NCI-H128 (cell line): ENCODE data around the gene JSRP1.
A peak's percentile ranks its signal among the peaks of the same experiment; 100 is the strongest.

Source experiments
- DNase-seq: peaks from one replicate; lab custom pipeline; 2025; ENCODE audit not compliant: unreplicated experiment; lab: John Stamatoyannopoulos, UW

The JSRP1 gene

DNA sequence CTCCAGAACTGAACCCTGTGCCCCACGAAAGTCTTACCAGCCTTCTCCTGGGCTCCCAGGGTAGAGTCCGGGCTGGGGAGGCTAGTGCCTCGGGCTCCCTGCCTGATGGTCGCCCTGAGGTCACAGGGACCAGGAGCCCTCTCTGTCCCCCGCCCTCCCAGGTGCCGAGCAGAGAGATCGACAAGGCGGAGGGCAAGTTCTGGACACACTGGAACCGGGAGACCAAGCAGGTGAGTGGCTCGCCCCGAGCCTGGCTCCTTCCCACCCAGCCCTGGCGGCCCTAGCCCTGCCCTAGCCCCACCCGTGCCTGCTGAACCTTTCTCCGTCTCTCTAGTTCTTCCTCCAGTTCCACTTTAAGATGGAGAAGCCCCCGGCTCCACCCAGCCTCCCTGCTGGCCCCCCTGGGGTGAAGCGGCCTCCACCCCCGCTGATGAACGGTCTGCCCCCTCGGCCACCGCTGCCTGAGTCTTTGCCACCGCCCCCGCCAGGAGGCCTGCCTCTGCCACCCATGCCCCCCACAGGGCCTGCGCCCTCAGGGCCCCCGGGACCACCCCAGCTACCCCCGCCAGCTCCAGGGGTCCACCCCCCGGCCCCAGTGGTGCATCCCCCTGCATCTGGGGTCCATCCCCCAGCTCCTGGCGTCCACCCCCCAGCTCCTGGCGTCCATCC is 8.7 kb downstream of the JSRP1 start:
- no peak for DNase-seq

DNA sequence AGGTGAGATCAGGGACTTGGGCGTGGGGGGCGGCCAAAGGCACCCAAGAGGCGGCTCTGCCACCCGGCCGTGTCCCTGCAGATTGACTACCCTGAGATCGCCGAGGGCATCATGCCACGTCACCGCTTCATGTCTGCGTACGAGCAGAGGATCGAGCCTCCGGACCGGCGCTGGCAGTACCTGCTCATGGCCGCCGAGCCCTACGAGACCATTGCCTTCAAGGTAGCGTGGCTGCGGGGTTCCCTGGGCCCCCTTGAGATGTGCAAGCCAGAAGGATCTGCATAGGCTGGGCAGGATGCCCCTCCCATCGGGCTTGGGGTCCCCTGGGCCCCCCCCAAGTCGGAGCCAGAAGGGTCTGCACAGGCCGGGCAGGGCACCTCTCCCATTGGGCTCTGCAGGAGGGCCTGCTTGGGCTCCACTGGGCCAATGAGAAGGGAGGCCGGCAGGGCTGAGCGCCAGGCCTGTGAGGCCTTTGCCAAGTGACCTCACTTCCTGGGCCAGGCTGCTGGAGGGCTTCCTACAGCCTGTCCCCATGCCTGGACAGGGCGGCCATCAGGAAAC is 9.3 kb downstream of the JSRP1 start:
- no peak for DNase-seq

DNA sequence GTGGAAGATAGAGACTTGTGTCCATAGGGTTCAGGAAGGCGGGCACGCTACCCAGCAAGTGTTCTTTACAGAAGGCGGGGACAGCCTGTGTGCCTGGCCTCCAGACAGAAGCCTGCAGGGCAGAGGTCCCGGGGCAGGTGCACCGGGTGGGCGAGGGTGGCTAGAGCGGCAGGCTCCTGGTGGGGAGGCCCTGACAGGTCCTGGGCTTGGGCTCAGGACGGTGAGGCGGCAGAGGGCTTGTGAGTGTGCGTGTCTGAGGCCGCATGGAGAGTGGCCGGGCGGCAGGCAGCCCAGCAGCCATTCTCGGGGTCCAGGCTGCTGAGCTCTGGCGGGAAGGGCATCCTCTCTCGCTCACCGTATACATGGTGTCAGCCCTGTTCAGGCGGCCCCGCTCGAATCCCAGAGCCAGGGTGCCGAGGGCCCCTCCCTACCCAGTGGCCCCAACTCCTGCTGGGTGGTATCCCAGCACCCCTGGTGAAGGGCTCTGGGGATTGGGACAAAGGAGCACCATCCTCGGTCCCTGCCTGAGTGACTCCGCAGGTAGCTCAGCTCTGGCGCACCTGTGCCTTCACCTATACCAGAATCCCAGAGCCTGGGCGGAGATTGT is 10.1 kb downstream of the JSRP1 start:
- DNase-seq, result no peak

DNA sequence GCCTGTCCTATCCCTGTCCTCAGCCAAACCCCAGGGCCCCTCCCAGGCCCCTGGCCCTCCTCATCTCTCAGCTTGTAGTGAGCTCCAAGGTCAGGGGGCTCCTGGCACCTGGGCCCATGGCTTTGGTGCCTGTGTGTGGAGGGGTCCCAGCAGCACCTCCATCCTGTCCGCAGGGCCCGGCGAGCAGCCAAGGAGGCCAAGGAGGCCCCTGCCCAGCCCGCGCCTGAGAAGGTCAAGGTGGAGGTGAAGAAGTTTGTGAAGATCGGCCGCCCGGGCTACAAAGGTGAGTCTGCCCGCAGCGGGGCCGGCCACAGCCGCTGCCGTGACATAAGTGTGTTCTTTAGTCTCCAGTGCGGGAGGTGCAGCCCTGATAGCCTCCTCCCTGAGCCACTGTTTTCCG is 10.9 kb downstream of the JSRP1 start:
- DNase-seq, result no peak

DNA sequence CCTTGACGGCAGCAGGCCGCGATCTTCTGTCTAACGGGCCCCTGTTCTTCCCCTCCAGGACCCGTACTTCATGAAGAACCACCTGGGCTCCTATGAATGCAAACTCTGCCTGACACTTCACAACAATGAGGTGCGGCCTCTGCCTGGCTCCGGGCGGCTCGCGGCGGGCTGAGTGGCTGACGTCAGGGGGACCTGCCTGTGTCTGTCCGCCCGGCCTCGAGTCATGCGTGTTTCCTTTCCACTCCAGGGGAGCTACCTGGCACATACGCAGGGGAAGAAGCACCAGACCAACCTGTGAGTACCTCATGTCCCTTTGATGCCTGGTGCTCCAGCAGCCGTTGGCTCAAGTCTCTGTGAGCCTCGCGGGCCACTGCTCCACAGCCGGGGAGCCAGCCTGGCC is 11.7 kb downstream of the JSRP1 start:
- no peak for DNase-seq

DNA sequence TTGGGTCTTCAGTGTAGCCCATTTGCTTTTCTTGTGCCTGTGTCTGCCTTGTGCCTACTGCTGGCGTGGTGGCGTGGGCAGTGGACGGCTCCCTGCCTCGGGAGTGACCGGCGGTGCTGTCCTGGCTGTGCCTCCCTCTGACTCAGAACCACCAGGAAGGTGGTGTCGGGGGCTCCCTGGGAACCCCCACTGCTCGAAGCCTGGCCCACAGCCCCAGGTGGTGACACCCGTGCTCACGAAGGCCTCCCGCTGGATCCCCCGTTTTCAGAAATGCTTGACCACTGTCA is 12.1 kb downstream of the JSRP1 start:
- no peak for DNase-seq

DNA sequence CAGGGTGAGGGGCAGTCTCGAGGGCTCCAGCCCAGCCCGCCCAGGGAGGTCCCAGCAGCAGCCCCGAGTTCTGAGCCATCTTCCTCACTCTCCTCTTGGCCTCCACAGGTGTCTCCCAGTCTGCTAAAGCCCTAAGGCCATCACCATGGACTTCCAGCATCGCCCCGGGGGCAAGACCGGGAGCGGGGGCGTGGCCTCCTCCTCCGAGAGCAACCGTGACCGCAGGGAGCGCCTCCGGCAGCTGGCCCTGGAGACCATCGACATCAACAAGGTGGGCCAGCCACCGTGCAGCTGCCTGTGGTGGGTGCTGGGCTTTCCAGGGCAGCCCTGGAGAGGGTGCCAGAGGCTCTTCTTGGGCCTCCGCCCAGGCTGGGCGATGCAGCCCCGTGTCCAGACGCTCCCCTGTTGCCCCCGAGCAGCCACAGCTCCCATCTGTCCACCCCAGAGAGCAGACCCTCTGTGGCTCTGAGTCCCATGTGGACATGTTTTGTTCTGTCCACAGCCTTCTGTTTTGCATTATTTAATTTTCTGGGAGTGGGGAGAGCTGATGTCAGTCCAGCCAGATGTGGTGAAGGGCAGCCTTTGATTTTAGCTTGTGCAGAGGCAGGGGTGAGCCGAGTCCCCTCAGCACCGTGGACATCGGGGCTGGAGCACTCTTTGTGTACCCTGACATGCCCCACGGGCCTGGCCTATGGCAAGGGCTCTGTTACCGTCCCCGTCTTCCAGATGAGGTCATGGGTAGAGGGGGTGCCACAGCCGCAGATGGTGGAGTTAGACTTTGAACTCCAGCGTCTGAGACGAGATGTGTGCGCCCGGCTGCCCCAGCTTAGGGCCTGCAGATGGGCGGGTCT is 12.7 kb downstream of the JSRP1 start:
- DNase-seq, result no peak

DNA sequence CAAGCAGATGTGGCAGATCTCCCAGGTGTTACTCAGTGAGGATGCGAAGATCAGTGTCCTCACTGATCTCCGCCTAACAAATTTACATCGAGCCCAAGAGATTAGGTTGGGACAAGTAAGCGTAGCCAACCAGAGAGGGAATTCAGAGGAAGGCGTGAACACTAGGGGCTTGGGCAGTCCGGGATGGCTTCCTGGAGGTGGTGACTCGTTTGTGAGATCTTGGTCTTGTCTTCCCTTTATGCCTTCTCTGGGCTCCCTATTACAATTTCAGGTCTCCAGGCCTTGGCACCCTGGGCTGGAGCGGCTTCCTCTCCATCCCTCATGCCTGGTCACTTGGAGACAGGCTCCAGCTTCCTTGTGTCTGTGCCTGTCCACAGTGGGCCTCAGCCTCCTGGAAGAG is 13.4 kb downstream of the JSRP1 start:
- DNase-seq, result no peak

DNA sequence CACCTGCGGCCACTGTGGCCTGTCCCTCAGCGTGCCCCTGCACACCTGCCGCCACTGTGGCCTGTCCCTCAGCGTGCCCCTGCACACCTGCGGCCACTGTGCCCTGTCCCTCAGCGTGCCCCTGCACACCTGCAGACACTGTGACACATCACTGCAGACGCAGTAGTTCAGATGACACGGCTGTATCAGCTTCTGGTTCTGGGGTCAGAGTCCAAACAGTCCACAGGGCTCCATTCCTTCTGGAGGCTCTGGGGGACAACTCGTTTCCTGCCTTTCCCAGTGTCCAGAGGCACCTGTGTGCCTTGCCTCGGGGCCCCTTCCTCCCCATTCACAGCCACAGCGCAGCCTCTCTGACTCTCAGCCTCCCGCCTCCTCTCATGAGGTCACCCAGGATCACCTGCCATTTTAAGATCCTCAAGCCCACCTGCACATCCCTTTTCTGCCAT is 14.1 kb downstream of the JSRP1 start:
- DNase-seq, result no peak

DNA sequence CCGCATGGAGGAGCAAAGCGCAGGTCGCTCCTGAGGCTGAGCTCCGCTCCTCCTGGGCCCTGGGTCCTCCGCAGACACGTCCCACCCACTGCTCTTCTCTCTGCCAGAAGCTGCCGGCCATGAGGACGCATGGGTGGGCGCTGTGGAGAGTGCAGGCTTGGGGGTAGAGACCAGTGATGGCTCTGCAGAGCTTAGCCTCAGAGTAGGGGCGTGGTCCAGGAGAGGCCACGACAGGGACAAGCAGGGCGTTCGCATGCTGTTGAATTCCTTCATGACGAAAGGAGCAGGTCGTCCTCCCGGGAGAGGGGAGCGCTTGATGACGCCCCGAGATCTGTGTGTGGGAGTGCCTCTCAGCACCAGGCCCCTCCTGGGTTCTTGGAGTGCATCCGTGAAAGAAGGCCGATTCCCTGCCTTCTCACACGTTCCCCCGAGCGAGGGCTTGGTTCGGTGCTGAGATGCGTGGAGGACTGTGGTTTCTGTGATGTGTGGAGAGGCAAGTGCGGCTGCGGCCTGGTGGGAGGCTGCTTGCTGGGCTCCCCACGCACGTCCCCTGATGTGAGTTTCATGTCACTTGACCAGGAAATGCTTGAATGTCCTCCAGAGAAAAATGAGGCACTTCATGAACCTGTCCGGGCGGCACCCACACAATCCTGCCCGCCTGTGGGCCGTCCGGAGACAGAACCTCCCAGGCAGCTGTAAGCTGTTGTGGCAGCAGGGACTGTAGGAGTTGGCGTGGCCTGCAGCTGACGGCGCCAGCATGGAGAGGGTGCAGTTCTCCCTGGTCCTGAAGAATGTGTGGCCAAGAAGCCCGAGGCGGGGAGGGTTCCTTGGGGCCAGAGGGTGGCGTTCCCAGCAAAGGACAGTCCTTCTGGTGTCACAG is 15.1 kb downstream of the JSRP1 start:
- DNase-seq, result no peak

DNA sequence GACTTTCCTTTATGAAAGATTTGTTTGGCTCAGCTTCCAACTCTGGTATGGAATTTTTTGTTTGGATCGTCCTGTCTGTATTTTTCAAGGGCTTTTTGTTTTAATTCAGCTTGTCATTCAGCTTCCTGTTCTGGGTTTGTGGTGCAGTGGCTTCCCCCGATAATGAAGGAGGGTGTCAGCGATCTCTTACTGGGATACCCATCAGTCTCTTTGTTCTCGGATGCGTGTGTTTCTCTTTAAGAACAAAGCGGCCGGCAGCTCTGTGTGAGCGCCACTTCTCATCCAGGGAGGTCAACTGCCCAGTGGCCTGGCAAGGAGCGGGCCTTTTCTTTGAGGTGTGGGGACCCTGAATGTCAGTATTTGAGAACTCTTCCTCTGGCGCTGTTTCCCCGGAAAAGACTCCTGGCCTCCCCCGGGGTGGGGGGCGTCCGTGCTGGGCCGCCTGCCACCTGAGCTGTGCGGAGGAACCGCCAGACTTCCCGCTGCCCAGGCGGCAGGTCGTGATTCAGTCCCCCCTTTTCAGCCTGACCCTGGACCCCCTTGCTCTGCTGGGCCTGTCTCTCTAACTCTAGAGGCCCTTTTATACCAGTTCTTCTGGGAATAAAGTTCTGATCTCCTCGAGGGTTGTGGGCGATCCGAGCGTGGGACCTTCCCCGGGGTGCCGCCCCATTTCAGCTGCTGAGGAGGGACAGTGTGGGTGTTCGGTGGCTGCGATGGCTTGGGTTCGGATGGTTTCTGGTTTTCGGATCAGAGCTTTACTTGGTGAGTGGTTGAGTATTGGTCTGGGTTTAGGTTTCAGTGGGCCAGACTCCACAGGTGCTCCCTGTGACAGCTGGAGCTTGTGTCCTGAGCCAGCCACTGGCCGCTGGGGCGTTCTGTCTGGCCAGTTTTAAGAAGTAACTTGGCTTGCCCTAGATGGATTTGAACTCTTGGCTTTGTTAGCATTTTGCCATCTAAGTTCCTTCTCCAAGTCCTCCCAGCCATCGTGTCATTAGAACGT is 16.1 kb downstream of the JSRP1 start:
- DNase-seq, result no peak

DNA sequence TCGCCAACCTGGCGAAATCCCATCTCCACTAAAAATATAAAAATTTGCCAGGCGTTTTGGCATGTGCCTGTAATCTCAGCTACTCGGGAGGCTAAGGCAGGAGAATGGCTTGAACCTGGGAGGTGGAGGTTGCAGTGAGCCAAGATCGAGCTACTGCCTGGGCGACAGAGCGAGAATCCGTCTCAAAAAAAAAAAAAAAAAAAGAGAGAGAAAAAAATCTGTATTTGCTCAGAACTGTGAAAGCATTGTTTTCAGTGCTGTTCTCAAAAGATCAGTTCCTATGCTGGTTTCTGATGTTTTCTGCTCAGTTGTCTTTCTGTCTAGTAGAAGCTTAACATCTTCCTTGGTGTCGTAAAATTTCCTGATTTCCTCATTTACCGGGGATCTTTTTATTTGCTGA is 17.0 kb downstream of the JSRP1 start:
- no peak for DNase-seq

DNA sequence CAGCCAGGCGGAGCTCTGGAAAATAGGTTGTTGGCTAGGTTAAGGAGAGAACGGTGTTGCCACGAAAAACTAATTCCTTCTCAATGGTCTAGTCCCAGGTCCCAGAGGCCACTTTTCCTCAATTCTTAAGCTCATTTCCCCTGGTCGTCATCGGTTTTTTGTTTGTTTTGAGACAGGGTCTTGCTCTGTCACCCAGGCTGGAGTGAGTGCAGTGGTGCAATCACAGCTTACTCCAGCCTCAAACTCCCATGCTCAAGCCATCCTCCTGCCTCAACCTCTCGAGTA is 18.4 kb downstream of the JSRP1 start:
- no peak for DNase-seq

DNA sequence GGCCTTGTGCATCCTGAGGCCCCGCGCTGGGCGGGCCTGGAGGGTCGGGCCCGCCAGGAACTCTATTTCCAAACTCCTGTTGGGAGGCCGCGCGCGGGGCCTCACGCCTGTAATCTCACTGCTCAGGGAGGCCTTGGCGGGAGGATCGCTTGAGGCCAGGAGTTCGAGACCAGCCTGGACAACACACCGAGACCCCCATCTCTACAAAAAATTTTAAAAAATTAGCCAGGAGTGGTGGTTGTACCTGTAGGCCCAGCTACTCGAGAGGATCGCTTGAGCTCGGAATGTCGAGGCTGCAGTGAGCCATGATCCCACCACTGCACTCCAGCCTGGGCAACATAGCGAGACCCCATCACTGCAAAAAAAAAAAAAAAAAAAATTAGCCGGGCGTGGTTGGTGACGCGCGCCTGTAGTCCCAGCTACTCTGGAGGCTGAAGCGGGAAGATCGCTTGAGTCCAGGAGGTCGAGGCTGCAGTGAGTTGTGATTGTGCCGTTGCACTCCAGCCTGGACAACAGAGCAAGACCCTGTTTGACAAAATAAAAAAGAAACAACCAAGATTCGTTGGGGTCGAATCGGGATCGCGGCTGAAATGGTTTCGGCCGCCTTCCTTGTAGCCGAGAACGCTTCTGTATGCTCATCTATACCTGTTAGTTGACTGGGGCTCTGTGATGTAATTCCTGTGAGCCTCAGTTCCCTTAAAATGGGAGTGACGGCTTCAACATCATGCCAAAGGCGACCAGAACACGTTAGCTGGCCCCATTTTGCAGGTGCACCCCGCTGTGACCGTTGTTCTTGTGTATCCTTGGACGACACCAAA is 19.0 kb downstream of the JSRP1 start:
- DNase-seq, result no peak

DNA sequence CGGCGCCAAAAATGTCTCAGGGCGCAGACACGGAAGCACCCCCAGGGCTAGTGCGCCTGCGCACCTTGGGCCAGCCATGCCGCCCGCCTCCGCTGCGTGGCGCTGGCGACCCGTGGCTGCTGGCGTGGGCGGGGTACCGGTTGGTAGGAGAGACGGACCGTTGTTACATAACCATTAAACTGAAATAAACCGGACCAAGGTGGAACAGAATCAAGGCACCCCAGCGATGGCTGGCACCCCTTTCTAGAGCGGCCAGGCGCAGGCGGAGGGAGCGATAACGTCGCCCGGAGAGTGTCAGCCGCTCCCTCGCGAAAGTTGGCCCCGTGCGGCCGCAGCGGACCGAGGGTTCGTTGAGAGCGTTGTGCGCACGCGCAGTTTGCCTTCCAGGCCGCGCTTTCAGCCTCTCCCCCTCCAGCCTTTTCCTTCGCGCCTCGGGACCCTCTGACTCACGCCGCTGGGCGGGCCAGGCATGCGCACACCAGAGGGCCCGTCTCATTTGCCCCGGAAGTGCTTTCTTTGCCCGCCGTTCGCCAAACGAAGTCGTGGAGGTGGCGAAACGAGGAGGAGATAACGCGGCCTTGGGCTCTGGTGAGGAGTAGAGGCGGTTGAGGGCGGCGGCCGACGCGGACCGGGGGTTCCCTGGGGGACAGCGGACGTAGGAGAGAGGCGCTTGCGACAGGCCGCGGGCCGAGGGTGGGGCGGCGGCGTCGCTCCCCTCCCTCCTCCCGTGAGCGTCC is 19.7 kb downstream of the JSRP1 start, which contains the start of the genes PLEKHJ1 and SF3A2:
Gene PLEKHJ1, minus strand, starts transcription at position 16 of the 737 bp plus-strand sequence. CDS start 81 bp downstream, outside the sequence.
Gene SF3A2, plus strand, starts transcription at position 511 of the 737 bp plus-strand sequence. CDS start 6,595 bp downstream, outside the sequence.
- DNase-seq, result peak; percentile 94

DNA sequence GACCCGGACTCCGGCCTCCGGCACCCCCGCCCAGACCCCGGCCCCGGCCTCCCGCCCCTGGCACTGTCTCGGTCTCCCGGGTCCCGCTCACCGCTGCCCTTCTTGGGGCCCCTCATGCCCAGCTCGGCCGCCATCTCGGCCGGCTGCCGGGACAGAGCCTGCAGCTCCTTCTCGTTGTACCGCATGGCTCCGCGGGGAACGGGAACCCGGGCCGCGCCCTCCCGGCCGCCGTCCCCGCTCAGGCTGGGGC is 20.2 kb downstream of the JSRP1 start:
- DNase-seq, result no peak

DNA sequence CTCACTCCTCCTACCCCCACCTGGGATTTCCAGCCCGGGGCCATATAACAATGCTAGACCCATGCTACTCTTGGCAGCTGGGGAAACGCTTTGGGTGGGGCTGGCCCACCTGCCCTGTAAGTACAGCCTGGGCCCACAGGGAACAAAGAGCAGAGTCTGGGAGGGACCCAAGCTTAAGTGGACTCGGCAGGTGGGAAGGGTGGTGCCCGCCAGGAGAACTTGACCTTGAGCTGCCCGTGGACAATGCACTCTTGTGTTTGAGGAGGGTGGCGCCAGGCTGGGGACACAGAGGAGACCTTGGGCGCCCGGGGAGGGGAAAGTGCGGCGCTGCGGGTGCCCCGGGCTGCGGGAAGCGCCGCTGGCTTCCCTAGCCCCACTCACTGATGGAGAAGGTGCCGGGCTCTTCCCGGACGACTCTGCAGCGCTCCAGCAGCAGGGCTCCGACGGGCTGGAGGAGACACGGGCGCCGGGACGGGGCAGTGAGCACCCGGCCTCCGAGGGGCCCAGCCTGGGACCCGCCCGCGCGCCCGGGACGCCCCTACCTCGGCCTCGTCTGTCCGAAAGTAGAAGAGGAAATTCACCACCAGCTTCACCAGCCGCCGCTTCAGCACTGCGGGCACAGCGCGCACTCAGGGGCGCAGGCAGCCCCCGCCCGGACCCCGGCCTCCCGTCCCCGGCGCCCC is 20.7 kb downstream of the JSRP1 start:
- peak; percentile 15 for DNase-seq

DNA sequence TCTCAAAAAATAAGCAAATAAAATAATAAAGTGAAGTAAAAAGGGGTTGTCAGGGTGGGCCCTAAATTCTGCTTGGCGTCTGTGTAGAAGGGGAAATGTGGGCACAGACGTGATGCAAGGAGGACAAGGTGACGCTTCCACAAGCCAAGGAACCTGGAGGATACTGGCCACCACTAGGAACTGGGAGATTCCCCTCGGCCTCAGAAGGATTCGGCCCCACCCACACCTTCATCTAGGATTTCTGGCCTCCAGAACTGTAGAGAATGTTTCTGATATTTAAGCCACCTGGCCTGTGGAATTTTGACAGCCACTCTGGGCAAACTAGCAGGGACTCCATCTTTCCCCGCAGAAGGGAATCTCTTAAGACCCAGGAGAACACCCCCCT is 21.2 kb downstream of the JSRP1 start:
- DNase-seq, result no peak
